GM12878 (cell line): Measurements from ENCODE around the gene PAK5.

ENCODE experiments used
- CTCF ChIP-seq, 3 experiments: IDR thresholded peaks in 2 of 3; conservative IDR thresholded peaks in 1 of 3; 2 replicates each; pipeline ENCODE4 v1.5.1; 2011; ENCODE audit warnings: low read depth in 3 of 3, low read length in 3 of 3, mild to moderate bottlenecking in 3 of 3, control low read depth in 2 of 3, moderate library complexity in 2 of 3, inconsistent platforms in 1 of 3, mixed read lengths in 1 of 3; ENCODE audit not compliant: control insufficient read depth in 2 of 3, insufficient read depth in 1 of 3; ENCODE audit errors: extremely low read depth in 1 of 3
- E4F1 ChIP-seq: fragments of 450-650 bp; IDR thresholded peaks from 2 replicates; pipeline ENCODE4 v1.6.1; 2018; ENCODE audit warnings: borderline replicate concordance, mild to moderate bottlenecking; ENCODE audit not compliant: partially characterized antibody
- POLR2A ChIP-seq: IDR thresholded peaks from 2 replicates; pipeline ENCODE4 v1.6.1; 2011; ENCODE audit warnings: low read depth, mild to moderate bottlenecking, low read length
- RBBP5 ChIP-seq: fragments of 200-600 bp; sonication (generic); conservative IDR thresholded peaks from 2 replicates; pipeline ENCODE4 v1.6.1; 2016

- TF ChIP-seq RBBP5, result no peak
- no peak for TF ChIP-seq CTCF (IDR thresholded peaks at IDR 0.05 in 2 of 3, conservative IDR thresholded peaks at IDR 0.05 in 1 of 3; ENCODE audit: control insufficient read depth in 2 of 3, extremely low read depth in 1 of 3, insufficient read depth in 1 of 3, low read depth in 3 of 3, low read length in 3 of 3)
- no peak for TF ChIP-seq POLR2A
- TF ChIP-seq E4F1, result no peak
These were observed 39.1 kb upstream of the PAK5 start for GRCh38 chr20:9877932-9878495.
